Measurements from ENCODE around the gene AP5S1. TPM values are rescaled to one million over a fixed set of nuclear protein-coding genes. Genes with fewer than 3 reads are reported as not detected.

Gene AP5S1
- polyA plus RNA-seq, 3 donors = 6.6 to 10.8 (median 8.6) TPM

- Histone ChIP-seq H4K20me1 (ENCODE audit: insufficient read depth, low read length) (peaks cover 47% of the 10 kb centered on the region), H3K27ac (ENCODE audit: low read depth in 1 of 2, low read length in 2 of 2) (peak overlapping the region; percentile 42 to 61), H3K79me2 (ENCODE audit: insufficient read depth, low read length) (peaks cover 57% of the 10 kb centered on the region), H3K4me2 (replicated peaks; ENCODE audit: extremely low read depth, low read length, poor library complexity, severe bottlenecking) (peak overlapping the region; percentile 37), H3K27me3 (ENCODE audit: control insufficient read depth in 2 of 2, insufficient read depth in 2 of 2, low read length in 2 of 2) (no peaks in the 10 kb centered on the region), H2AFZ (ENCODE audit: insufficient read depth, low read depth, low read length, poor library complexity, severe bottlenecking) (no peak overlapping the region), H3K36me3 (replicated peaks in 1 of 2; ENCODE audit: control insufficient read depth in 1 of 2, insufficient read depth in 2 of 2, low read length in 2 of 2) (peaks cover 26 to 37% of the 10 kb centered on the region in 2 donors), H3K4me1 (ENCODE audit: control insufficient read depth in 1 of 2, insufficient read depth in 2 of 2, low read length in 2 of 2) (peaks cover 17 to 18% of the 10 kb centered on the region in 2 donors), H3K9me3 (replicated peaks in 1 of 2; ENCODE audit: control insufficient read depth in 1 of 2, insufficient read depth in 1 of 2, low read length in 2 of 2) (no peaks in the 10 kb centered on the region), H3K4me3 (replicated peaks in 1 of 3; ENCODE audit: low read depth in 2 of 3, low read length in 3 of 3) (no peak overlapping the region), H3K9ac (ENCODE audit: insufficient read depth, low read length, poor library complexity, severe bottlenecking) (peak overlapping the region; percentile 6)
- Mint-ChIP-seq H3K4me1 (peaks cover 22% of the 10 kb centered on the region), H3K9me3 (peaks cover 0 to 6% (median 0%) of the 10 kb centered on the region in 7 donors), H3K4me3 (peak overlapping the region in 1 of 2 donors; percentile 56), H3K27ac (peak overlapping the region; percentile 33 to 89 (median 82)), H3K27me3 (ENCODE audit: low read depth in 3 of 3) (peaks cover 0 to 3% (median 2%) of the 10 kb centered on the region in 3 donors), H3K36me3 (peaks cover 33 to 47% of the 10 kb centered on the region in 2 donors)
- no peak for TF ChIP-seq CTCF (IDR thresholded peaks at IDR 0.05)
- WGBS (ENCODE audit: insufficient coverage) = 17% methylated on average over 1 of the region's 4 CpGs
- intact Hi-C loops (cut with micrococcal nuclease) = no loop called here
- peak in 2 of 3 donors; percentile 11 to 17 for DNase-seq
Observed at GRCh38 chr20:3854462-3854871, 34.1 kb downstream of the AP5S1 start.

- Histone ChIP-seq H4K20me1 (ENCODE audit: insufficient read depth, low read length) (peaks cover 47% of the 10 kb centered on the region), H3K36me3 (replicated peaks in 1 of 2; ENCODE audit: control insufficient read depth in 1 of 2, insufficient read depth in 2 of 2, low read length in 2 of 2) (peaks cover 46 to 67% of the 10 kb centered on the region in 2 donors), H3K4me2 (replicated peaks; ENCODE audit: extremely low read depth, low read length, poor library complexity, severe bottlenecking) (no peak overlapping the region), H3K27ac (ENCODE audit: low read depth in 1 of 2, low read length in 2 of 2) (no peak overlapping the region), H2AFZ (ENCODE audit: insufficient read depth, low read depth, low read length, poor library complexity, severe bottlenecking) (no peak overlapping the region), H3K79me2 (ENCODE audit: insufficient read depth, low read length) (peaks cover 37% of the 10 kb centered on the region), H3K4me1 (ENCODE audit: control insufficient read depth in 1 of 2, insufficient read depth in 2 of 2, low read length in 2 of 2) (peaks cover 17 to 18% of the 10 kb centered on the region in 2 donors), H3K9me3 (replicated peaks in 1 of 2; ENCODE audit: control insufficient read depth in 1 of 2, insufficient read depth in 1 of 2, low read length in 2 of 2) (peaks cover 4 to 5% of the 10 kb centered on the region in 2 donors), H3K27me3 (ENCODE audit: control insufficient read depth in 2 of 2, insufficient read depth in 2 of 2, low read length in 2 of 2) (no peaks in the 10 kb centered on the region), H3K9ac (ENCODE audit: insufficient read depth, low read length, poor library complexity, severe bottlenecking) (no peak overlapping the region), H3K4me3 (replicated peaks in 1 of 3; ENCODE audit: low read depth in 2 of 3, low read length in 3 of 3) (no peak overlapping the region)
- intact Hi-C loops (cut with micrococcal nuclease) = loop anchor here (2.0 to 5.0 kb wide), 2 partner anchors 180 to 181 kb away; no protein-coding TSS in a partner anchor
- Mint-ChIP-seq H3K27me3 (ENCODE audit: low read depth in 3 of 3) (peaks cover 0 to 4% (median 2%) of the 10 kb centered on the region in 3 donors), H3K4me1 (peaks cover 20% of the 10 kb centered on the region), H3K36me3 (peaks cover 50 to 76% of the 10 kb centered on the region in 2 donors), H3K27ac (peak overlapping the region in 1 of 7 donors; percentile 3), H3K9me3 (peaks cover 0 to 10% (median 6%) of the 10 kb centered on the region in 7 donors), H3K4me3 (no peak overlapping the region)
- no peak for DNase-seq
- TF ChIP-seq CTCF (IDR thresholded peaks at IDR 0.05) = no peak
- WGBS (ENCODE audit: insufficient coverage) = 88% methylated on average over 12 of the region's 14 CpGs
Observed at GRCh38 chr20:3857405-3857804, 37.1 kb downstream of the AP5S1 start.

Measured in CD14-positive monocyte (primary cell).